GM19239 (cell line): ENCODE results near the gene UPK1B.
"Not testable (repeated sequence)": the region's sequence is repeated elsewhere in the genome, so short reads cannot be mapped to it uniquely, and the experiment has no call there.

Experiments used
- DNase-seq: peaks from one replicate; pipeline ENCODE4 v3.0.0; 2011; ENCODE audit warnings: low spot score; ENCODE audit not compliant: insufficient read length
- FAIRE-seq: peaks from 2 replicates; lab custom pipeline; 2011; peaks lifted over from hg19 to GRCh38; lab: Jason Lieb, UNC

The UPK1B gene

GRCh38 chr3:119173325-119173724 is at the start of gene UPK1B:
UPK1B (plus strand) TSS chr3:119173598; CDS start chr3:119186742, 13,144 bp downstream.
- DNase-seq = no peak
- no peak for FAIRE-seq

GRCh38 chr3:119125342-119125741 is 48.1 kb upstream of the UPK1B start:
- FAIRE-seq (no peak), DNase-seq (no peak)

GRCh38 chr3:119125742-119126504 is 47.5 kb upstream of the UPK1B start:
- DNase-seq = no peak
- FAIRE-seq = no peak

GRCh38 chr3:119130291-119130690 is 43.1 kb upstream of the UPK1B start:
- not testable (repeated sequence) for DNase-seq, FAIRE-seq

- not testable (repeated sequence) for FAIRE-seq, DNase-seq
Measured at GRCh38 chr3:119132291-119132690, 41.1 kb upstream of the UPK1B start.

GRCh38 chr3:119139360-119139759 is 34.0 kb upstream of the UPK1B start:
- not testable (repeated sequence) for DNase-seq, FAIRE-seq

GRCh38 chr3:119140466-119140865 is 32.9 kb upstream of the UPK1B start:
- no peak for FAIRE-seq
- DNase-seq = no peak

- DNase-seq = no peak
- FAIRE-seq = peak; percentile 21
Measured at GRCh38 chr3:119145128-119145499, 28.3 kb upstream of the UPK1B start.

- peak; percentile 15 for DNase-seq
Measured at GRCh38 chr3:119145500-119146167, 27.8 kb upstream of the UPK1B start, which contains the start of gene TEX55. TEX55 (plus strand) TSS chr3:119146165; CDS start chr3:119146190, 25 bp downstream.

GRCh38 chr3:119146578-119147375 is 26.6 kb upstream of the UPK1B start:
- no peak for DNase-seq
- no peak for FAIRE-seq

More at GRCh38 chr3:119145500-119146167, 27.8 kb upstream of the UPK1B start, which contains the start of gene TEX55:
- FAIRE-seq = peak; percentile 78

- no peak for FAIRE-seq
- no peak for DNase-seq
Measured at GRCh38 chr3:119147494-119147893, 25.9 kb upstream of the UPK1B start.

GRCh38 chr3:119148493-119149180 is 24.8 kb upstream of the UPK1B start:
- DNase-seq (no peak), FAIRE-seq (no peak)

- DNase-seq (no peak), FAIRE-seq (no peak)
Measured at GRCh38 chr3:119149484-119149883, 23.9 kb upstream of the UPK1B start.

- no peak for FAIRE-seq
- no peak for DNase-seq
Measured at GRCh38 chr3:119156868-119157267, 16.5 kb upstream of the UPK1B start.

- no peak for FAIRE-seq
- DNase-seq = no peak
Measured at GRCh38 chr3:119157971-119158370, 15.4 kb upstream of the UPK1B start.

GRCh38 chr3:119160361-119160760 is 13.0 kb upstream of the UPK1B start:
- DNase-seq (no peak), FAIRE-seq (no peak)

GRCh38 chr3:119160815-119161214 is 12.6 kb upstream of the UPK1B start:
- DNase-seq (no peak), FAIRE-seq (no peak)

- DNase-seq (no peak), FAIRE-seq (no peak)
Measured at GRCh38 chr3:119161240-119161639, 12.2 kb upstream of the UPK1B start.

GRCh38 chr3:119164745-119165144 is 8.7 kb upstream of the UPK1B start:
- not testable (repeated sequence) for FAIRE-seq, DNase-seq

- FAIRE-seq = no peak
- DNase-seq = no peak
Measured at GRCh38 chr3:119170821-119171220, 2.6 kb upstream of the UPK1B start.
